Type B pancreatic cell (in vitro differentiated cells): Measurements from ENCODE around the gene NOVA1. TPM values are rescaled to one million over a fixed set of nuclear protein-coding genes. Genes with fewer than 3 reads are reported as not detected.

Source experiments
- DNase-seq: peaks from one replicate; pipeline ENCODE4 v3.0.0; 2021; ENCODE audit warnings: mixed read lengths; ENCODE audit not compliant: unreplicated experiment; ENCODE audit errors: extremely low spot score
- H3K27ac Mint-ChIP-seq: 2 replicates; pipeline ENCODE4 v1.8.0; 2021; ENCODE audit warnings: mild to moderate bottlenecking, mixed read lengths
- H3K27me3 Mint-ChIP-seq: 2 replicates; pipeline ENCODE4 v1.8.0; 2021; ENCODE audit warnings: mixed read lengths
- H3K36me3 Mint-ChIP-seq: 2 replicates; pipeline ENCODE4 v1.8.0; 2021; ENCODE audit warnings: mixed read lengths
- H3K4me1 Mint-ChIP-seq: one replicate; pipeline ENCODE4 v1.8.0; 2021; ENCODE audit warnings: mixed read lengths; ENCODE audit not compliant: unreplicated experiment
- H3K4me3 Mint-ChIP-seq: 2 replicates; pipeline ENCODE4 v1.8.0; 2021; ENCODE audit warnings: mild to moderate bottlenecking, mixed read lengths
- H3K9me3 Mint-ChIP-seq: 2 replicates; pipeline ENCODE4 v1.8.0; 2021; ENCODE audit warnings: mixed read lengths
- total RNA-seq: library from RNA; stranded (reverse); gene quantifications from 2 replicates; pipeline ENCODE4 v1.2.1, GENCODE V29; 2021; ENCODE audit warnings: low replicate concordance
- TF ChIP-seq, protein P1 (sequence below): fragments of 200-600 bp; sonication (generic); conservative IDR thresholded peaks from 2 replicates; pipeline ENCODE4 v1.5.0; 2021; ENCODE audit warnings: antibody characterized with exemption, mild to moderate bottlenecking

Gene NOVA1
- total RNA-seq, 1 donor from 2014 or later, result 22.6 TPM

GRCh38 chr14:26602902-26603301 lies 5.1 kb upstream of the NOVA1 start:
- Mint-ChIP-seq H3K27ac (no peak overlapping the region), H3K27me3 (peaks cover 31% of the 10 kb centered on the region), H3K4me1 (no peaks in the 10 kb centered on the region)

DNA sequence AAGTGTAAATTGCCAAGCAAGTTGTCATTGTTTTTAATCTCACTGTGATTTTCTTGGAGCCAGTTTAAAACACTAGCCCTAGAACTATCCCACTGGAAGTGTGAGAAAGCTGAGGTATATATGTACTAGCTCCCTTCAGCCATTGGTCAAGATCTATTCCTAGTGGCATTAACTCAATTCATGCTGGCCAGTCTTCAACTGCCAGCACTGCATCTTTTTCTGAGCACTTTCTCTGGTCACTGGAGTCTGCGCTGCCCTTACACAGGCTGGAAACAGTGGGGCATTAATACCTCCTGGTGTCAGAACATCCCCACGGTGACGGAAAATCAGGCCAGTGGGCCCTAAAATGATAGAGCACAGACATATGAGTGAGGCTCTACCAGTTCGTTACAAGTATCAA lies 4.0 kb upstream of the NOVA1 start:
- Mint-ChIP-seq H3K27ac (no peak overlapping the region), H3K36me3 (no peaks in the 10 kb centered on the region)

More at GRCh38 chr14:26602902-26603301, 5.1 kb upstream of the NOVA1 start:
- Mint-ChIP-seq H3K4me3 (no peak overlapping the region), H3K36me3 (no peaks in the 10 kb centered on the region), H3K9me3 (no peaks in the 10 kb centered on the region)
- DNase-seq, result no peak
- TF ChIP-seq, protein P1, sequence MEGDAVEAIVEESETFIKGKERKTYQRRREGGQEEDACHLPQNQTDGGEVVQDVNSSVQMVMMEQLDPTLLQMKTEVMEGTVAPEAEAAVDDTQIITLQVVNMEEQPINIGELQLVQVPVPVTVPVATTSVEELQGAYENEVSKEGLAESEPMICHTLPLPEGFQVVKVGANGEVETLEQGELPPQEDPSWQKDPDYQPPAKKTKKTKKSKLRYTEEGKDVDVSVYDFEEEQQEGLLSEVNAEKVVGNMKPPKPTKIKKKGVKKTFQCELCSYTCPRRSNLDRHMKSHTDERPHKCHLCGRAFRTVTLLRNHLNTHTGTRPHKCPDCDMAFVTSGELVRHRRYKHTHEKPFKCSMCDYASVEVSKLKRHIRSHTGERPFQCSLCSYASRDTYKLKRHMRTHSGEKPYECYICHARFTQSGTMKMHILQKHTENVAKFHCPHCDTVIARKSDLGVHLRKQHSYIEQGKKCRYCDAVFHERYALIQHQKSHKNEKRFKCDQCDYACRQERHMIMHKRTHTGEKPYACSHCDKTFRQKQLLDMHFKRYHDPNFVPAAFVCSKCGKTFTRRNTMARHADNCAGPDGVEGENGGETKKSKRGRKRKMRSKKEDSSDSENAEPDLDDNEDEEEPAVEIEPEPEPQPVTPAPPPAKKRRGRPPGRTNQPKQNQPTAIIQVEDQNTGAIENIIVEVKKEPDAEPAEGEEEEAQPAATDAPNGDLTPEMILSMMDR, result no peak

GRCh38 chr14:26599291-26599690 lies 1.5 kb upstream of the NOVA1 start:
- peak overlapping the region; percentile 97 for H3K4me3 Mint-ChIP-seq

More for the DNA sequence above, 4.0 kb upstream of the NOVA1 start:
- no peaks in the 10 kb centered on the region for H3K4me1 Mint-ChIP-seq
- TF ChIP-seq, protein P1, result no peak
- H3K4me3 Mint-ChIP-seq, result no peak overlapping the region
- peaks cover 30% of the 10 kb centered on the region for H3K27me3 Mint-ChIP-seq
- no peaks in the 10 kb centered on the region for H3K9me3 Mint-ChIP-seq
- no peak for DNase-seq

GRCh38 chr14:26598672-26599131 lies 869 bp upstream of the NOVA1 start:
- peaks cover 51% of the 10 kb centered on the region for H3K27me3 Mint-ChIP-seq
- no peak for DNase-seq
- H3K9me3 Mint-ChIP-seq, result no peaks in the 10 kb centered on the region
- H3K4me3 Mint-ChIP-seq, result peak overlapping the region; percentile 97
- H3K36me3 Mint-ChIP-seq, result peaks cover 5% of the 10 kb centered on the region
- H3K27ac Mint-ChIP-seq, result peak overlapping the region; percentile 39
- peaks cover 3% of the 10 kb centered on the region for H3K4me1 Mint-ChIP-seq
- TF ChIP-seq, protein P1, result no peak

More at GRCh38 chr14:26599291-26599690, 1.5 kb upstream of the NOVA1 start:
- TF ChIP-seq, protein P1, result no peak
- no peak for DNase-seq
- Mint-ChIP-seq H3K4me1 (peaks cover 3% of the 10 kb centered on the region), H3K36me3 (peaks cover 5% of the 10 kb centered on the region), H3K27me3 (peaks cover 51% of the 10 kb centered on the region), H3K9me3 (no peaks in the 10 kb centered on the region), H3K27ac (no peak overlapping the region)

GRCh38 chr14:26598081-26598671 lies 343 bp upstream of the NOVA1 start:
- TF ChIP-seq, protein P1, result no peak
- peak; percentile 90 for DNase-seq
- H3K9me3 Mint-ChIP-seq, result no peaks in the 10 kb centered on the region
- peaks cover 51% of the 10 kb centered on the region for H3K27me3 Mint-ChIP-seq
- peak overlapping the region; percentile 39 for H3K27ac Mint-ChIP-seq
- peak overlapping the region; percentile 97 for H3K4me3 Mint-ChIP-seq
- H3K4me1 Mint-ChIP-seq, result peaks cover 3% of the 10 kb centered on the region
- peaks cover 5% of the 10 kb centered on the region for H3K36me3 Mint-ChIP-seq
